ENCODE measurements around the gene CDY2A. TPM values are rescaled to one million over a fixed set of nuclear protein-coding genes. Genes with fewer than 3 reads are reported as not detected.

The CDY2A gene
- total RNA-seq (2022; extraction: Qiagen RNA extraction) = not detected in 5 replicates

GRCh38 chrY:18025487-18025886 lies at the start of gene CDY2A:
Gene CDY2A (plus strand): TSS chrY:18025787. CDS start chrY:18026115, 328 bp downstream.

Other genes starting within 250 kb of the CDY2A start
- not detected in 5 replicates for gene CDY2B, start 145.6 kb upstream of the CDY2A start, total RNA-seq (2022; extraction: Qiagen RNA extraction)